HG03108 (cell line): Measurements from ENCODE around the gene SUSD4.
"Not testable (repeated sequence)": the region's sequence is repeated elsewhere in the genome, so short reads cannot be mapped to it uniquely, and the experiment has no call there.

ENCODE experiments used
- ATAC-seq: cut with Tn5 transposase; IDR thresholded peaks from one replicate; pipeline ENCODE4 v1.9.1; 2021; ENCODE audit warnings: moderate library complexity; ENCODE audit not compliant: unreplicated experiment

Gene SUSD4

GRCh38 chr1:223299553-223299952 lies 64.4 kb downstream of the SUSD4 start:
- no peak for ATAC-seq

- ATAC-seq, result no peak
Measured at GRCh38 chr1:223298701-223299100, 65.3 kb downstream of the SUSD4 start.

GRCh38 chr1:223297800-223298199 lies 66.2 kb downstream of the SUSD4 start:
- no peak for ATAC-seq

DNA sequence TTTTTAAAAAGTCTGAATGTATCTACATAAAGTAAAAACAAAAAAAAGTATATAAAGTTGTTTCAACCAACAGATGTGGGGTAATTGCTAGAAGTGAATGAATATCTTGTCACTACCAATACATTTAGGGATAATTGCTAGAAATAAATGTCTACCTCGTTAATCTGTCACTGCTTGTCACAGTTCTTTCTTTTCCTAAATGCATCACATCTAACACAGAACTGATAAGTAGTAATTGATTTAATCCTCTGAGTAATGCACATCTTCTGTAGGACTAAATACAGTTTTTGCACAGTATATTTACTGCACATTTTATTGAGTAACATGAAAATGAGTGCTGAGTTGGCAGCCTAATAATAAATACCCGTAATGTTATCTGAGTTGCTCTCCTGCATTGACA lies 72.2 kb downstream of the SUSD4 start:
- ATAC-seq, result no peak

- ATAC-seq, result no peak
Measured at GRCh38 chr1:223290397-223290796, 73.6 kb downstream of the SUSD4 start.

DNA sequence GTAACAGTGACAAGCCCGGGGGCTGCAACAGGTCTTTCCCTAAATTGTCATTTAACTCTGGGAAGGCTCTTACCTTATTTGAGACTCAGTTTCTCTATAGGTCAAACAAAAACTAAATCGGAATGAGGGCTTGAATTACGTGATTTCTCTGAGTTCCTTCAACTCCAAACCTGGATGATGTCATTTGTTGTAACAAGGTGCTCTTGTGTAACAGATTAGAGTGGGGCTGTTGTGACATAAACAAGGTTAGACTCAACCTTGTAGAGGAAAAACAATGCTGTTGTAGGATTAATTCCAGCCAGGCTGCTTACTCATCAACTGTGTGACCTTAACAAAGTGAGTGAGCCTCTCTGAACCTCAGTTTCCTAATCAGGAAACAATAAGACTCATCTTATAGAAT lies 74.4 kb downstream of the SUSD4 start:
- no peak for ATAC-seq

DNA sequence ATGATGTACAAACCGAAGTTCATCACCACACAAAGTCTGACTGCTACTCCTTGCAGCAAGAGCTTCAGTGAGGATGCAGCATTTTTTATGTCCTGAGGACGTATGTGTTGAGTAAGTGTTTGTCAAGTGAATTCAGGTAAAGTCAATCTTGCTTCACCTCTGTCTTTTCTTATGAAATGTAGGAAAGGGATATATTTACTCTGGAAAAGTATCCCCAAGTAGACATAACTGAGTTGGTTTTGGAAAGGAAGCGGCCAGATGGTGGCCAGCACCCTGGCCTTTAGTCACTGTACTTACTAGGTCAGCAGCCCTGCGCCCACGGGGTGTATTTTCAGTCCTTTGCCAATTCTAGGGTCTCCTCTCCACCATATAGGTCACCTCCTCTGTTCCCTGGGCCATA lies 75.2 kb downstream of the SUSD4 start:
- ATAC-seq, result no peak

DNA sequence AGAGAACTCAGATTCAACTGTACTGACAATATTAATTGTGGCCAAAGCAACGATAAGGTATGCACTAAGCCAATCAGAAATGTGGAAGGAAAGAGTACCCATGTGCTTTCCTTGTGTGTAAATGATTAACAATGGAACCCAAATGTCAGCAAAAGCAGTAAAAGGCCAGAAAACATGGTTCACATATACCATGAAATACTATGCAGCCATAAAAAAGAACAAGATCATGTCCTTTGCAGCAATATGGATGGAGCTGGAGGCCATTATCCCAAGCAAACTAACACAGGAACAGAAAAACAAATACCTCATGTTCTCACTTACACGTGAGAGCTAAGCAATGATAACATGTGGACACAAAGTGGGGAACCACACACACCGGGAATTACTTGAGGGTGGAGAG lies 78.5 kb downstream of the SUSD4 start:
- no peak for ATAC-seq

DNA sequence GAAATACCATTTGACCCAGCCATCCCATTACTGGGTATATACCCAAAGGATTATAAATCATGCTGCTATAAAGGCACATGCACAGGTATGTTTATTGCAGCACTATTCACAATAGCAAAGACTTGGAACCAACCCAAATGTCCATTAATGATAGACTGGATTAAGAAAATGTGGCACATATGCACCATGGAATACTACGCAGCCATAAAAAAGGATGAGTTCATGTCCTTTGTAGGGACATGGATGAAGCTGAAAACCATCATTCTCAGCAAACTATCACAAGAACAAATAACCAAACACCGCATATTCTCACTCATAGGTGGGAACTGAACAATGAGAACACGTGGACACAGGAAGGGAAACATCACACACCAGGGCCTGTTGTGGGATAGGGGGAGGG lies 80.3 kb downstream of the SUSD4 start:
- ATAC-seq, result not testable (repeated sequence)

DNA sequence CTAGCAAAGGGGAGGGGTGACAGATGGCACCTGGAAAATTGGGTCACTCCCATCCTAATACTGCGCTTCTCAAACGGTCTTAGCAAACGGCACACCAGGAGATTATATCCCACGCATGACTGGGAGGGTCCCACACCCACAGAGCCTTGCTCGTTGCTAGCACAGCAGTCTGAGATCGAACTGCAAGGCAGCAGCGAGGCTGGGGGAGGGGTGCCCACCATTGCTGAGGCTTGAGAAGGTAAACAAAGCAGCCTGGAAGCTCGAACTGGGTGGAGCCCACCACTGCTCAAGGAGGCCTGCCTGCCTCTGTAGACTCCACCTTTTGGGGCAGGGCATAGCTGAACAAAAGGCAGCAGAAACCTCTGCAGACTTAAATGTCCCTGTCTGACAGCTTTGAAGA lies 85.7 kb downstream of the SUSD4 start:
- ATAC-seq, result not testable (repeated sequence)

- no peak for ATAC-seq
Measured at GRCh38 chr1:223276029-223276428, 87.9 kb downstream of the SUSD4 start.

- no peak for ATAC-seq
Measured at GRCh38 chr1:223273511-223273910, 90.5 kb downstream of the SUSD4 start.

GRCh38 chr1:223271085-223271781 lies 92.7 kb downstream of the SUSD4 start:
- no peak for ATAC-seq

GRCh38 chr1:223270155-223270554 lies 93.8 kb downstream of the SUSD4 start:
- no peak for ATAC-seq

GRCh38 chr1:223269006-223269405 lies 95.0 kb downstream of the SUSD4 start:
- no peak for ATAC-seq

GRCh38 chr1:223266632-223267172 lies 97.3 kb downstream of the SUSD4 start:
- no peak for ATAC-seq

- no peak for ATAC-seq
Measured at GRCh38 chr1:223264983-223265908, 98.7 kb downstream of the SUSD4 start.

- no peak for ATAC-seq
Measured at GRCh38 chr1:223264529-223264928, 99.4 kb downstream of the SUSD4 start.

GRCh38 chr1:223261914-223262313 lies 102.1 kb downstream of the SUSD4 start:
- ATAC-seq, result no peak

DNA sequence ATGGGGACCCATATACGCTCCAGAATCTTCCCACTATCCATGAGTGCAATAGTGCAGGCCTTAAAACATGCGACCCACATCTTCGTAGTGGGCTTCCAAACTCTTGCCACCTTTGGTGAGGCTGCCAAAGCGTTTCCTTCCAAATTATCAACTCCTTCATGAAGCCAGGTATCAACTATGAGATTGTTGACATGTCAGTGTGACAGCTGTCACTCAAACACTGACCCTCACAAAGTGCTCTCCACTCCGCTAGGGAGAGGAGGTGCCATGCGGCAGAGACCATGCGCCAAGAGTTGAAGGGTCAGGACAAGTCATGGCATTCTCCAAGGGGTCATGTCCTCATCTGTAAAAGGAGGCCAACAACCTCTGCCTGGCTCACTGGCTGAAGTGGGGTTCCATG lies 103.3 kb downstream of the SUSD4 start:
- no peak for ATAC-seq

DNA sequence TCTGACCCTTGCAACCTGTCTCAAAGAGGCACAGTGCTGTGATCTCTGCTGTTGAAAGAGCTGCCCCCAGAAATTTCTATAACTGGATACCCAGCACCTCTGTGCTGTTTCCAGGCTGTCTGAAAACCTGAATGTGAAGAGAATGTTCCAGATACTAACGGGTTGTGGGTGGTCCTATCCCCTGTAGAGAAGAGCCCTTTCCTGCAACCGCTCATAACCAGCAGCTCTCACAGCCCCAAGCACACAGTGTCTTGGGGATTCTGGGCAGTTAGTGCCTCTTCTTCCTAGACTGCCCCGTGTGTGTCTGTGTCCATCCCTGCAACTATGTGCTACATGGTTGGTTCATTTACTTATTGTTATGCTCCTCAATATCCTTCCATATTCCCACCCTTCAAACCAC lies 104.5 kb downstream of the SUSD4 start:
- ATAC-seq, result no peak

GRCh38 chr1:223258751-223259198 lies 105.2 kb downstream of the SUSD4 start:
- no peak for ATAC-seq
